ENCODE measurements around the gene ID4. TPM values are rescaled to one million over a fixed set of nuclear protein-coding genes. Genes with fewer than 3 reads are reported as not detected.

The ID4 gene
- total RNA-seq, 4 donors from 2014 or later: 60.2 to 158 (median 63.3) TPM

- TF ChIP-seq POLR2A (IDR thresholded peaks at IDR 0.05; ENCODE audit: low read depth): no peak
- TF ChIP-seq, protein P1, sequence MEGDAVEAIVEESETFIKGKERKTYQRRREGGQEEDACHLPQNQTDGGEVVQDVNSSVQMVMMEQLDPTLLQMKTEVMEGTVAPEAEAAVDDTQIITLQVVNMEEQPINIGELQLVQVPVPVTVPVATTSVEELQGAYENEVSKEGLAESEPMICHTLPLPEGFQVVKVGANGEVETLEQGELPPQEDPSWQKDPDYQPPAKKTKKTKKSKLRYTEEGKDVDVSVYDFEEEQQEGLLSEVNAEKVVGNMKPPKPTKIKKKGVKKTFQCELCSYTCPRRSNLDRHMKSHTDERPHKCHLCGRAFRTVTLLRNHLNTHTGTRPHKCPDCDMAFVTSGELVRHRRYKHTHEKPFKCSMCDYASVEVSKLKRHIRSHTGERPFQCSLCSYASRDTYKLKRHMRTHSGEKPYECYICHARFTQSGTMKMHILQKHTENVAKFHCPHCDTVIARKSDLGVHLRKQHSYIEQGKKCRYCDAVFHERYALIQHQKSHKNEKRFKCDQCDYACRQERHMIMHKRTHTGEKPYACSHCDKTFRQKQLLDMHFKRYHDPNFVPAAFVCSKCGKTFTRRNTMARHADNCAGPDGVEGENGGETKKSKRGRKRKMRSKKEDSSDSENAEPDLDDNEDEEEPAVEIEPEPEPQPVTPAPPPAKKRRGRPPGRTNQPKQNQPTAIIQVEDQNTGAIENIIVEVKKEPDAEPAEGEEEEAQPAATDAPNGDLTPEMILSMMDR (IDR thresholded peaks at IDR 0.05): no peak
- no peak for TF ChIP-seq EP300 (IDR thresholded peaks at IDR 0.05)
- no peak for TF ChIP-seq POLR2AphosphoS5 (IDR thresholded peaks at IDR 0.05)
- Histone ChIP-seq H3K27me3 (no peaks in the 10 kb centered on the region), H3K27ac (replicated peaks in 1 of 4) (no peak overlapping the region), H3K4me1 (no peaks in the 10 kb centered on the region), H3K9me3 (no peaks in the 10 kb centered on the region), H3K36me3 (no peaks in the 10 kb centered on the region), H3K4me3 (no peak overlapping the region)
- intact Hi-C loops (cut with DNase I): no loop called here
- WGBS: 89% methylated on average over 5 of the region's 5 CpGs
- DNase-seq (ENCODE audit: extremely low spot score): no peak
These were observed 54.3 kb downstream of the ID4 start for GRCh38 chr6:19891451-19891850.
